B cell (primary cell): Measurements from ENCODE around the gene OTUD5. TPM values are rescaled to one million over a fixed set of nuclear protein-coding genes. Genes with fewer than 3 reads are reported as not detected.
A peak's percentile ranks its signal among the peaks of the same experiment; 100 is the strongest.

Experiments used
- ATAC-seq: fragments of 200-7000 bp; cut with Tn5 transposase; one replicate; pipeline ENCODE4 v1.10.0; 2021; ENCODE audit warnings: low read depth, mild to moderate bottlenecking, moderate number of reproducible peaks, moderate library complexity
- CTCF ChIA-PET: fragments of 350-600 bp; sonication (Branson Sonifier 250); formaldehyde crosslinking; loops from one replicate; lab custom pipeline; 2021; ENCODE audit warnings: antibody characterized with exemption, inconsistent platforms; lab: Charles Lee
- POLR2A ChIA-PET: fragments of 350-600 bp; sonication (Branson Sonifier 250); formaldehyde crosslinking; loops from one replicate; lab custom pipeline; 2021; ENCODE audit warnings: antibody characterized with exemption; lab: Charles Lee
- DNase-seq: peaks from one replicate; pipeline ENCODE4 v3.0.0; 2013
- H2AFZ ChIP-seq: 2 replicates; pipeline ENCODE4 v1.6.1; 2012; ENCODE audit warnings: mild to moderate bottlenecking, low read depth, low read length; ENCODE audit not compliant: insufficient read depth, poor library complexity, severe bottlenecking
- H3K27ac ChIP-seq, 2 donors: 1 replicate in 1 of 2; 2 replicates in 1 of 2; pipeline ENCODE4 v1.5.1; 2012 to 2013; ENCODE audit warnings: low read length in 2 of 2, mild to moderate bottlenecking in 2 of 2, moderate library complexity in 1 of 2
- H3K27me3 ChIP-seq, 4 experiments: fragments of 200-600 bp in 1 of 4; sonication (generic) in 1 of 4; replicated peaks in 1 of 4; 1 replicate in 2 of 4; 2 replicates in 2 of 4; pipeline versions ENCODE4 v1.6.1 to v1.7.0; 2013 to 2016; ENCODE audit warnings: low read length in 3 of 4, mild to moderate bottlenecking in 2 of 4, mixed read lengths in 1 of 4, moderate library complexity in 1 of 4; ENCODE audit not compliant: insufficient read depth in 4 of 4, control insufficient read depth in 3 of 4; ENCODE audit errors: control extremely low read depth in 1 of 4
- H3K36me3 ChIP-seq, 2 experiments: replicated peaks in 1 of 2; 1 replicate in 1 of 2; 2 replicates in 1 of 2; pipeline versions ENCODE4 v1.6.1 to v1.7.1; 2013; ENCODE audit warnings: low read length in 1 of 2; ENCODE audit not compliant: insufficient read depth in 2 of 2, control insufficient read depth in 1 of 2; ENCODE audit errors: control extremely low read depth in 1 of 2, extremely low read depth in 1 of 2
- H3K4me1 ChIP-seq, 2 donors: fragments of 200-600 bp in 1 of 2; sonication (generic) in 1 of 2; 1 replicate in 1 of 2; 2 replicates in 1 of 2; pipeline versions ENCODE4 v1.5.1 to v1.6.1; 2013 to 2017; ENCODE audit warnings: low read length in 2 of 2; ENCODE audit not compliant: control insufficient read depth in 2 of 2, insufficient read depth in 2 of 2
- H3K4me2 ChIP-seq: replicated peaks from 2 replicates; pipeline ENCODE3; 2012; ENCODE audit warnings: mild to moderate bottlenecking, low read depth, low read length; ENCODE audit not compliant: poor library complexity, severe bottlenecking
- H3K4me3 ChIP-seq, 5 experiments: fragments of 200-600 bp in 1 of 5; sonication (generic) in 1 of 5; 1 replicate in 3 of 5; 2 replicates in 2 of 5; pipeline versions ENCODE4 v1.5.1 to v1.7.0; 2011 to 2016; ENCODE audit warnings: low read length in 4 of 5, mild to moderate bottlenecking in 4 of 5, low read depth in 2 of 5, control low read depth in 1 of 5, moderate library complexity in 1 of 5; ENCODE audit not compliant: insufficient read depth in 1 of 5; ENCODE audit errors: control extremely low read depth in 1 of 5, extremely low read depth in 1 of 5
- H3K79me2 ChIP-seq: fragments of 200-600 bp; sonication (generic); one replicate; pipeline ENCODE4 v1.6.0; 2016; ENCODE audit warnings: low read length; ENCODE audit not compliant: control insufficient read depth, insufficient read depth
- H3K9ac ChIP-seq: fragments of 200-600 bp; sonication (generic); 2 replicates; pipeline ENCODE4 v1.6.1; 2017; ENCODE audit warnings: mild to moderate bottlenecking, low read length, moderate library complexity
- H3K9me3 ChIP-seq, 3 donors: one replicate each; pipeline versions ENCODE4 v1.6.1 to v1.7.1; 2013; ENCODE audit warnings: low read length in 2 of 3; ENCODE audit not compliant: control insufficient read depth in 2 of 3, insufficient read depth in 1 of 3; ENCODE audit errors: control extremely low read depth in 1 of 3
- H4K20me1 ChIP-seq: 2 replicates; pipeline ENCODE4 v1.6.0; 2012; ENCODE audit warnings: mild to moderate bottlenecking, low read length; ENCODE audit not compliant: insufficient read depth, control insufficient read depth, poor library complexity, severe bottlenecking
- H3K27ac Mint-ChIP-seq: one replicate; pipeline ENCODE4 v1.8.0; 2021; ENCODE audit warnings: mixed read lengths
- H3K27me3 Mint-ChIP-seq: one replicate; pipeline ENCODE4 v1.8.0; 2021; ENCODE audit warnings: mixed read lengths
- H3K4me1 Mint-ChIP-seq: one replicate; pipeline ENCODE4 v1.8.0; 2021; ENCODE audit warnings: mixed read lengths
- H3K4me3 Mint-ChIP-seq: one replicate; pipeline ENCODE4 v1.8.0; 2021; ENCODE audit warnings: mixed read lengths
- H3K9me3 Mint-ChIP-seq: one replicate; pipeline ENCODE4 v1.8.0; 2022; ENCODE audit warnings: mixed read lengths; ENCODE audit not compliant: insufficient read depth
- CTCF ChIP-seq: fragments of 200-600 bp; IDR thresholded peaks from one replicate; pipeline ENCODE4 v1.8.0; 2022; ENCODE audit warnings: antibody characterized with exemption, mild to moderate bottlenecking
- EZH2 ChIP-seq: IDR thresholded peaks from 2 replicates; pipeline ENCODE4 v1.6.1; 2012; ENCODE audit warnings: borderline replicate concordance, low read depth, mild to moderate bottlenecking, moderate library complexity, low read length; ENCODE audit not compliant: insufficient read depth, poor library complexity, severe bottlenecking
- WGBS: methylation state at CpG from one replicate; pipeline ENCODE4 v1.1.5; 2013; ENCODE audit warnings: missing lambda C conversion rate; ENCODE audit not compliant: insufficient coverage; 5-methylcytosine and 5-hydroxymethylcytosine counted together
- intact Hi-C: fragments of 100-400 bp; cut with micrococcal nuclease; formaldehyde crosslinking; loops from one replicate; pipeline ENCODE4 v1.10.0; 2022
- polyA plus RNA-seq: library from polyadenylated mRNA; depleted of rRNA; stranded (reverse); fragments of >200 nt; gene quantifications from 2 replicates; pipeline ENCODE4 v1.2.3, GENCODE V29; 2012
- total RNA-seq, 2 donors: library from RNA; stranded (reverse); fragments of 120-200 nt in 1 of 2; gene quantifications; 1 replicate in 1 of 2; 2 replicates in 1 of 2; pipeline versions ENCODE4 v1.2.3 to v1.2.4, GENCODE V29; 2013 to 2022

Gene OTUD5
- total and polyA plus RNA-seq, 2 donors (not counting 1 experiment from before 2014, with no cell fraction given) = 105 to 116 TPM

GRCh38 chrX:48924270-48924669 is 33.1 kb downstream of the OTUD5 start:
- H3K27ac Mint-ChIP-seq = peak overlapping the region; percentile 68
- Histone ChIP-seq H3K4me2 (no peak overlapping the region), H3K27me3 (no peaks in the 10 kb centered on the region), H3K9ac (no peak overlapping the region), H2AFZ (no peak overlapping the region), H3K36me3 (peaks cover 0 to 33% of the 10 kb centered on the region in 2 experiments), H3K27ac (no peak overlapping the region), H3K4me1 (peaks cover 41 to 53% of the 10 kb centered on the region in 2 donors), H4K20me1 (no peaks in the 10 kb centered on the region), H3K4me3 (no peak overlapping the region), H3K79me2 (peaks cover 55% of the 10 kb centered on the region), H3K9me3 (no peaks in the 10 kb centered on the region)
- 86% methylated on average over 4 of the region's 5 CpGs for WGBS
- ChIA-PET POLR2A (no interaction called here), CTCF (no interaction called here)
- intact Hi-C loops = no loop called here
- H3K9me3 Mint-ChIP-seq = no peaks in the 10 kb centered on the region
- no peak for DNase-seq
- no peaks in the 10 kb centered on the region for H3K27me3 Mint-ChIP-seq
- TF ChIP-seq EZH2 (no peak), CTCF (no peak)
- H3K4me3 Mint-ChIP-seq = no peak overlapping the region
- peaks cover 46% of the 10 kb centered on the region for H3K4me1 Mint-ChIP-seq
- ATAC-seq = no peak

- H4K20me1 ChIP-seq = peaks cover under 1% of the 10 kb centered on the region
- TF ChIP-seq EZH2 (no peak), CTCF (no peak)
- H3K9me3 Mint-ChIP-seq = no peaks in the 10 kb centered on the region
- 97% methylated on average over 10 of the region's 13 CpGs for WGBS
- H2AFZ ChIP-seq = no peak overlapping the region
- ATAC-seq (no peak), DNase-seq (no peak)
- no peaks in the 10 kb centered on the region for H3K27me3 Mint-ChIP-seq
- intact Hi-C loops = no loop called here
- H3K4me1 Mint-ChIP-seq = peaks cover 46% of the 10 kb centered on the region
- no peaks in the 10 kb centered on the region for H3K9me3 ChIP-seq
- no peak overlapping the region for H3K27ac ChIP-seq
- H3K27me3 ChIP-seq = no peaks in the 10 kb centered on the region
- H3K4me2 ChIP-seq = no peak overlapping the region
- H3K4me3 Mint-ChIP-seq = no peak overlapping the region
- peaks cover 0 to 33% of the 10 kb centered on the region in 2 experiments for H3K36me3 ChIP-seq
- ChIA-PET POLR2A (no interaction called here), CTCF (no interaction called here)
- H3K9ac ChIP-seq = no peak overlapping the region
- H3K27ac Mint-ChIP-seq = peak overlapping the region; percentile 68
- H3K4me3 ChIP-seq = no peak overlapping the region
- peaks cover 56% of the 10 kb centered on the region for H3K79me2 ChIP-seq
- H3K4me1 ChIP-seq = peaks cover 41 to 50% of the 10 kb centered on the region in 2 donors
These were observed 33.6 kb downstream of the OTUD5 start for GRCh38 chrX:48923771-48924170.
